Mucosa of gallbladder (tissue), 1 donor: Measurements from ENCODE around the gene SEMA4G. TPM values are rescaled to one million over a fixed set of nuclear protein-coding genes. Genes with fewer than 3 reads are reported as not detected.

Experiments used
- DNase-seq: peaks from one replicate; pipeline ENCODE4 v3.0.0-alpha.2; 2020; ENCODE audit warnings: low spot score
- total RNA-seq: library from RNA; stranded (reverse); gene quantifications from one replicate; pipeline ENCODE4 v1.2.1, GENCODE V29; 2021
- donor health status: DM: no; HTN: no; CAD: no.

Gene SEMA4G
- total RNA-seq, 1 donor from 2014 or later, result 55.1 TPM

DNA sequence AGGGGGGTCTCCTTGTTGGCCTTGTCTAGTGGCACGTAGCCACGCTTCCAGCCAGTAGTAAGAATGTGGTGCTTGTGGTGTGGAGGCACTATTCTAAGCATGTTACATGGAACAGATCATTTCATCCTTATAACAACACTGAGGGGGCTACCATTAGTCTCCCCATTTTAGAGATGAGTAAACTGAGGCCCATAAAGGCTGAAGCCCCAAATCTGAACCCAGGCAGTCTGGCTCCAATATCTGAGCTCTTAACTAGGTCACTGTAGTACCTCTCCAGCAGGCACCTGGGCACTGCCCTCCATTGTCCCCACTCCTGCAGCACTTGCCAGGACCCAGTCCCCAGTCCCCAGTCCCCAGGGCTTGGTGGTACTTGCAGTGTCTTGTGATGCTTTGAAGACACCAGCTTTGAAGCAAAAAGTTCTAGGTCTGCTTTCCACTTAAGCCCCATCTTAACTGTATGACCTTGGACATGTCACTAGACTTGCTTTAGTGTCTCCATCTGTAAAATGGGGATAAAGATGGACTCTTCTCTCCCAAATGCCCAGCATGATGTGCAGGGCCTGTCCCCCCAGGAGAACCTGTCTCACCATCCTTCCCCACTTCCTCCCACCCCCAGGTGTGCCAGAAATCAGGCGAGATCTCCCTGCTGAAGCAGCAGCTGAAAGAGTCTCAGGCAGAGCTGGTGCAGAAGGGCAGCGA, 36.7 kb downstream of the SEMA4G start:
- no peak for DNase-seq

GRCh38 chr10:101006593-101007098, 37.3 kb downstream of the SEMA4G start:
- no peak for DNase-seq

DNA sequence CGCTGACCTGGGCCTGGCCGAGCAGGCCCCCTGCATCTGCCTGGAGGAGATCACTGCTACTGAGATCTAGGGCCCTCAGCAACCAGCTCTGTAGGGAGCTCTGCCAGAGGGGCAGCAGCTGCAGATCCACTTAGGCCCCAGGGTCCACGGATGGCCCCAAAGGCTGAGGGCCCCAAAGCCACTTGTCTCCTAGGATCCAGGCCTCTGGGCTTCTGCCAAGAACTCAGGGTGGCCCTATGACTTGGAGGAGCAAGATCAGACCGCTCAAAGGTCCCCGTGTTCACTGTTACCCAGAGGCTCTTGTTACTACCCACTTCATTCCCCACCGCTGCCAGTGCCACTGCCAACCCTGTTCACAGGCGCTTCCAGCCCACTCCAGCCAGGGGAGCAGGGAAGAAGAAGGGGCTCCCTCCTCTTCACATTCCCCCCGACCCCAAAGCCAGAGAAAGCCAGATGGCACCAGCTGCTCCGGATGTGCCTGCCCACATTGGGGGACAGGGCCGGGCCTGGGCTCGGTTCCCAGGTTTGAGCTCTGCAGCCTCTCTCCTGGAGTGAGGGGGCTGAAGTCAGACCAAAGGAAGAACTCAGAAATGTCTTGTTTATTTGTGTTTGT, 37.9 kb downstream of the SEMA4G start:
- DNase-seq, result no peak

DNA sequence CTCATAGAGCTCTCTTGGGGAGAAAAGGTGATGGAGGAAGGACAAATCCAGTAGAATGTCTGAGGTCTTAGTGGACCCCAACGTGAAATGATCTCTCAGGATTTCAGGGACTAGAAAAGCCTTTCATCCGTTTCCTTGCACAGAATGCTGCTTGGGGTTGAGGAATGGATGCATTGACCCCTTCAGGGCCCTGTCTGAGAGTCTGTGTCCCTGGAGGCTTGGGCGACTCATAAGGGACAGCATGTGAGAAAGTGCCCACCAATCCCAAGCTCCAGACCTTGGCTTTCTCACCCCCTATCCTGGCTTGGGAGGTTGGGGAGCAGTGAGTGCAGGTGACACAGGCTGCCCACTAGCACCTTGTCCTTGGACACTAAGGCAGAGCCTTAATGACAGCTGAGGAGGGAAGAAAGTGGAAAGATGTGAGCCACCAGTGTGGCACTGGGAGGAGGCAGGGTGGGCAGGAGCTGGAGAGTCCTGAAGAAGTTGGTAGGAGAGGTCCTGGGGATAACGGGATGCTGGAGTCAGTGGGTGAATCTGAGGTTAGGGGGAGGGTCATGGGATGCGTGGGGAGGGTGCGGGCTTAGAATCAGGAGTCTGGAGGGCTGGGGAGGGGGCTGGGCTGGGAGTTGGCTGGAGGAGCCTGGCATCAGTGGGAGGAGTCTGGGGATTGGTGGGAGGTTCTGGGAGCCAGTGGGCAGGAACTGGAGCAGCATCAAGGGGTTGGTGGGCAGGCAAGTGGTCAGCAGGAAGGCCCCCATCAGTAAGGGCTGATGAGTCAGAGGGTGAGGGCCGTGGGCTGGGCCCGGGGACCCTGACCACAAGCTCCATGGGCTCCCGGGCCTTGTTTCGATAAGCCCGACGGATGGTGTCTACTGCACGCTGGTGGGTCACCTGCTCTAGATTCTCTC, 38.9 kb downstream of the SEMA4G start:
- DNase-seq, result no peak

- DNase-seq, result no peak
Observed at GRCh38 chr10:101008823-101009423, 39.6 kb downstream of the SEMA4G start.

GRCh38 chr10:101010329-101010728, 41.0 kb downstream of the SEMA4G start:
- no peak for DNase-seq

- no peak for DNase-seq
Observed at GRCh38 chr10:101011517-101012423, 42.5 kb downstream of the SEMA4G start.

DNA sequence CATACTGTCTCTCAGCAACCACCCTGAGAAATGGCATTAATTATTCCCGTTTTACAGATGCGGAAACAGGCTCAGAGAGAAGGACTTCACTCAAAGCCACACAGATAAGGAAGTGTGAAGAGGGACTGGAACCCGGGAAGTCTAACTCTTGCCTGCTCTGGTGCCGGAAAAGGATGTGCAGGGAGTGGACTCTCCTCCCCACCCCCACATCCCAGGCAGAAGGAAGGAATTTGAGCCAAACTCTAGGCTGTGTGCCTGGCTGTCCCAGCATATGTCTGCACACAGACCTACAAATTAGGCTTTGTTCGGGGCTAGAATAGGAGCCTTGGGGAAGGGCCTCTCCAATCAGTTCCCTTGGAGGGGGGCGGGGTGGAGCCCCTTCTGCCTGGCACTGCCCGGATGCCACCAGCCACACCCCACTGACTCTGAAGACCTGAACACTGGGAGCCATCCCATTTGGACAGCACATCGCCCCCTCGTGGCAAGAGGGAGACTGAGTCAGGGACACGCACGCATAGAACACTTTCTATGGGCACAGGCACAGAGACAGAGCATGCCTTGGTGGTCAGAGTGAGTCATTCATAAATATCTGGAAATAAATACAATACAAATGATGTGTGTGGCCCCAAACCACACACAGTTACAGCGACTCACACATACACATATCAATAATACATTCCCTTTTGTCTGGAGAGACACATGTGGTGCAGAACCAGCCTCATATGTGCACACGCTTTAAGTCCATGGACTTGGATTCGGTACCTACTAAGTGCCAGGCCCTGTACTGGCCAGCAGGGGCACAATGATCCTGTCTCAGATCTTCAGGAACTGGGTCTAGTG, 43.4 kb downstream of the SEMA4G start:
- DNase-seq, result peak; percentile 93

GRCh38 chr10:101013365-101013825, 44.1 kb downstream of the SEMA4G start:
- no peak for DNase-seq

DNA sequence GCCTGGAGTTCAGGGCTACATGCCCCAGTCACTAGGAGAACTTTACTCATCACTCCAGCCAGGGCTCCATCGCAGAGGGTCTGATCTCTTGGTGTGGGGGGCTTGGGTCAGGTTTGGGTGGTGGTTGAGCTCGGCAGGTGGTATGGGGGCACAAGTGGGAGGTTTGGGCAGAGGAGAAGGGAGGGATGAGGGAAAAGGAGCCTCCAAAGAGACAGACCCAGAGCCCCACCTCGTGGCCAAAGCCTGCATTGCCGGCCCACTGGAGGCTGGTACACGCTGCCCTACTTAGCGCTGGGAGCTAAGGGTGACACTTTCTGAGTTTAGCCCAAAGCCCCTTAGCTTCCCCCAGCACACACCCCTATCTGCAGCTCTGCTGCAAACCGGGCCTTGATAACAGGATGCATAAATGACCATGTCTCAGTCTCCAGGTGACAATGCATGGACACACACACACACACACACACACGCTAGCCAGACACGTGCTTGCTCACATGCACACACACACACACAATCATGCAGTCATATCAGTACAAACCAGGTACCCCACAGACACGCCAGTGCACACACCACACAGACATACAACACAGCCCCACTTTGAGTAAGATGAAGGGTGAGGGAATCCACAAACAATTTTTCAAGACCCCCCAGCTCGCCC, 45.1 kb downstream of the SEMA4G start:
- peak; percentile 87 for DNase-seq

- DNase-seq, result no peak
Observed at GRCh38 chr10:101014966-101015581, 45.8 kb downstream of the SEMA4G start.

DNA sequence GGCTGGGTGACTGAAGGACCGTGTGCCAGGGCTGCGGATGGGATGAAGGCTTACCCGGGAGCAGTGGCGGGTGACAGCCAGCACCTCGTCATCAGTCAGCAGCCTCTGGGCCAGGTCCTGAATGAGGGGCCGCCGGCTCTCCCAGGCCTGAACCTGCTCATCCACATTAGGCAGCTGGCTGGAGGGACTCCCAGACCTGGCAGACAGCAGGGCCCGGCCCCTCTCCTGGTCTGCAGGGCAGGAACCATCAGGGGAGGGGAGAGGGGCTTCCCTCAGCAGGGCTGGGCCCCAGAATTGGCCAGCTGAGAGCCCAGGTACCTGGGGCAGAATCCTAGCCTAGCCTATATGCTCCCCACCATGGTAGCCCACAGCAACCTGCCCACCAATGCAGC, 46.3 kb downstream of the SEMA4G start:
- no peak for DNase-seq

GRCh38 chr10:101016814-101017213, 47.5 kb downstream of the SEMA4G start:
- no peak for DNase-seq

GRCh38 chr10:101018118-101018599, 48.9 kb downstream of the SEMA4G start:
- no peak for DNase-seq

GRCh38 chr10:101018600-101019439, 49.5 kb downstream of the SEMA4G start:
- peak; percentile 85 for DNase-seq
